PFSK-1 (cell line): ENCODE results near the gene GOLGA8M. TPM values are rescaled to one million over a fixed set of nuclear protein-coding genes. Genes with fewer than 3 reads are reported as not detected.
"Not testable (repeated sequence)": the region's sequence is repeated elsewhere in the genome, so short reads cannot be mapped to it uniquely, and the experiment has no call there.

ENCODE experiments used
- FOXP2 ChIP-seq: optimal IDR thresholded peaks from 2 replicates; pipeline ENCODE3; 2011; ENCODE audit warnings: borderline replicate concordance, control low read depth, inconsistent platforms; ENCODE audit not compliant: insufficient read depth; ENCODE audit errors: extremely low read length, extremely low read depth
- POLR2AphosphoS5 ChIP-seq: IDR thresholded peaks from 2 replicates; pipeline ENCODE4 v1.6.1; 2012; ENCODE audit warnings: low read depth, mild to moderate bottlenecking, control low read depth, low read length, moderate library complexity
- REST ChIP-seq, 2 experiments: IDR thresholded peaks; 2 replicates each; pipeline versions ENCODE4 v1.6.1 to v1.8.0; 2011 to 2012; ENCODE audit warnings: low read depth in 2 of 2, low read length in 2 of 2, control low read depth in 1 of 2, inconsistent platforms in 1 of 2, mild to moderate bottlenecking in 1 of 2, moderate library complexity in 1 of 2; ENCODE audit not compliant: insufficient read depth in 1 of 2
- SIN3A ChIP-seq: IDR thresholded peaks from 2 replicates; pipeline ENCODE4 v1.6.1; 2012; ENCODE audit warnings: mild to moderate bottlenecking, low read length, moderate library complexity, borderline replicate concordance; ENCODE audit not compliant: insufficient read depth
- TAF1 ChIP-seq: IDR thresholded peaks from 2 replicates; pipeline ENCODE4 v1.6.1; 2012; ENCODE audit warnings: low read length, control low read depth, borderline replicate concordance; ENCODE audit not compliant: insufficient read depth
- polyA plus RNA-seq: library from polyadenylated mRNA; unstranded; fragments of >200 nt; gene quantifications from one replicate; pipeline ENCODE4 v1.2.1, GENCODE V29; 2012; ENCODE audit warnings: low read depth, missing spikeins; ENCODE audit not compliant: insufficient read length

GOLGA8M gene
- not detected for polyA plus RNA-seq

- not testable (repeated sequence) for TF ChIP-seq REST (IDR thresholded peaks at IDR 0.05; ENCODE audit: insufficient read depth in 1 of 2, low read depth in 2 of 2, low read length in 2 of 2); POLR2AphosphoS5; FOXP2
These were observed at the start of gene GOLGA8M for GRCh38 chr15:28712270-28712669. Gene GOLGA8M, minus strand, starts transcription at chr15:28712421. Its CDS starts 98 bp downstream, at chr15:28712323.

- TF ChIP-seq FOXP2 (no peak), POLR2AphosphoS5 (no peak), TAF1 (no peak), SIN3A (no peak), REST (IDR thresholded peaks at IDR 0.05; ENCODE audit: insufficient read depth in 1 of 2, low read depth in 2 of 2, low read length in 2 of 2) (no peak)
These were observed 13.9 kb upstream of the GOLGA8M start for GRCh38 chr15:28726102-28726501.

- TF ChIP-seq TAF1: no peak
- no peak for TF ChIP-seq FOXP2
- no peak for TF ChIP-seq REST (IDR thresholded peaks at IDR 0.05; ENCODE audit: insufficient read depth in 1 of 2, low read depth in 2 of 2, low read length in 2 of 2)
- no peak for TF ChIP-seq POLR2AphosphoS5
- TF ChIP-seq SIN3A: no peak
These were observed 13.3 kb upstream of the GOLGA8M start for GRCh38 chr15:28725556-28725955.
